Heart right ventricle (tissue), 16 donors: Measurements from ENCODE around the gene PHLPP1. TPM values are rescaled to one million over a fixed set of nuclear protein-coding genes. Genes with fewer than 3 reads are reported as not detected.

Experiments
- ATAC-seq, 8 donors: fragments of 200-7000 bp; cut with Tn5 transposase; one replicate each; pipeline ENCODE4 v1.9.1; 2020; ENCODE audit warnings: mild to moderate bottlenecking in 8 of 8, moderate library complexity in 8 of 8, moderate number of reproducible peaks in 1 of 8
- DNase-seq, 2 donors: peaks; one replicate each; pipeline ENCODE4 v3.0.0-alpha.2; 2020
- H3K27ac ChIP-seq, 10 donors: fragments of 200-600 bp; sonication (generic) in 2 of 10; one replicate each; pipeline versions ENCODE4 v1.5.0 to v1.8.0; 2020 to 2022; ENCODE audit warnings: mild to moderate bottlenecking in 3 of 10
- H3K27me3 ChIP-seq, 7 donors: fragments of 200-600 bp; one replicate each; pipeline ENCODE4 v1.8.0; 2021 to 2022; ENCODE audit warnings: mild to moderate bottlenecking in 2 of 7
- H3K36me3 ChIP-seq, 9 donors: fragments of 200-600 bp; sonication (generic) in 1 of 9; one replicate each; pipeline versions ENCODE4 v1.5.0 to v1.8.0; 2020 to 2022; ENCODE audit warnings: mild to moderate bottlenecking in 2 of 9
- H3K4me1 ChIP-seq, 9 donors: fragments of 200-600 bp; sonication (generic) in 1 of 9; one replicate each; pipeline versions ENCODE4 v1.5.0 to v1.8.0; 2020 to 2022; ENCODE audit warnings: mild to moderate bottlenecking in 4 of 9
- H3K4me3 ChIP-seq, 10 donors: fragments of 200-600 bp; sonication (generic) in 2 of 10; one replicate each; pipeline versions ENCODE4 v1.5.0 to v1.8.0; 2020 to 2022; ENCODE audit warnings: mild to moderate bottlenecking in 7 of 10, moderate library complexity in 2 of 10
- H3K9me3 ChIP-seq, 11 donors: fragments of 200-600 bp in 10 of 11; sonication (generic) in 2 of 11; one replicate each; pipeline versions ENCODE4 v1.5.0 to v1.8.0; 2013 to 2022; ENCODE audit warnings: mild to moderate bottlenecking in 2 of 11, control low read depth in 1 of 11, moderate library complexity in 1 of 11
- CTCF ChIP-seq, 9 donors: fragments of 200-600 bp; sonication (generic) in 2 of 9; IDR thresholded peaks; one replicate each; pipeline versions ENCODE4 v1.5.0 to v1.8.0; 2021 to 2022; ENCODE audit warnings: antibody characterized with exemption in 9 of 9, mild to moderate bottlenecking in 5 of 9, moderate library complexity in 1 of 9
- WGBS, 2 donors: extraction: QIAGEN DNeasy Blood & Tissue Kit; methylation state at CpG; one replicate each; pipeline ENCODE4 v1.1.7; 2013; ENCODE audit warnings: inconsistent platforms in 1 of 2; 5-methylcytosine and 5-hydroxymethylcytosine counted together
- intact Hi-C, 10 donors: fragments of 100-400 bp; cut with DNase I; formaldehyde crosslinking; loops; one replicate each; pipeline versions ENCODE4 v1.11.1 to v1.14.2; 2022
- polyA plus RNA-seq, 2 donors: library from polyadenylated mRNA; stranded (reverse); fragments of 200-250 nt; gene quantifications; one replicate each; pipeline ENCODE4 v1.2.3, GENCODE V29; 2013
- total RNA-seq, 10 donors: library from RNA; stranded (reverse); fragmentation: NEBNext Ultra II Directional in 3 of 10; extraction: Animal tissue kit (Norgen Biotek cat#: 25700) in 3 of 10; gene quantifications; one replicate each; pipeline versions ENCODE4 v1.2.1 to v1.2.4, GENCODE V29; 2021 to 2023
- donor health status: Arrhythmogenic right ventricular cardiomyopathy.
- donor health status: ischemic (EF 13 %, LVEDD 7.1; RV severe dilation, severe dysfunction).
- donor health status: healthy with polysubstance abuse.
- donor health status: DM: no; HTN: yes; CAD: no.
- donor health status: DM: no; HTN: no; CAD: no.
- donor health status: ischemic (EF 25% LVEDD 6.9; RV normal size, moderate dysfunction).
- donor health status: ischemic (EF 25% LVEDD 5.7; RV mildly dilated, moderate dysfunction).
- donor health status: healthy.
- donor health status: DM: yes; HTN: yes; CAD: no.
- donor health status: Ischemic cardiomyopathy.
- donor health status: ischemic (EF 35%, LVEDD 5.7; RV mildly dilated, moderate dysfunction).
- donor health status: nonischemic (EF 11% LVEDD 7.7; RV severe dilation, severe dysfunction).
- donor health status: DM: yes; HTN: yes; CAD: no.
- donor health status: PGD.
- donor health status: ischemic (EF 29% LVEDD 5.4; RV normal size, mild dysfunction).
- donor health status: nonischemic (EF 23%, LVEDD 6.1; RV moderate dilation, normal function).

Gene PHLPP1
- total and polyA plus RNA-seq, 12 donors, result 1.8 to 10.7 (median 8.0) TPM

DNA sequence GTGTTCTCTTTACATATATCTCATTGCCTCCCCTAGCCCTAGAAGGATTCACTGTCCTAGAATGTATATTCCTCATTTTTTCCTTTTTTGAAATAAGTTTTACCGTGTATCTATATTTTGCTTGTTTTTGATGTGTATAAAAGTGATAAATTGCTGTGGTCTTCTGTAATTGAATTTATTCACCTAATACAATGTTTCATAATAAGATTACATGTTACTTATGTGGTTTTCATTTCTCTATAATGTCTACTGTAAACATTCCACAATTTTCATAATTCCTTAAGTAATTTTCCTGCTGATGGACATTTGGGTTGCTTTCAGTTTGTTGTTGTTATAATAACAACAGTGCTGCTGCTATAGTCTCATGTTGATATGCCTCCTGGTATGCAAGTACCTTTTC, 118.2 kb downstream of the PHLPP1 start:
- Histone ChIP-seq H3K27me3 (no peaks in the 10 kb centered on the region), H3K4me1 (peaks cover 0 to 19% (median 11%) of the 10 kb centered on the region in 9 donors), H3K36me3 (peaks cover 0 to 13% (median 0%) of the 10 kb centered on the region in 9 donors), H3K27ac (no peak overlapping the region), H3K4me3 (no peak overlapping the region), H3K9me3 (no peaks in the 10 kb centered on the region)
- ATAC-seq (no peak), DNase-seq (no peak)
- intact Hi-C loops, result no loop called here
- no peak for TF ChIP-seq CTCF (IDR thresholded peaks at IDR 0.05)
- 90 to 97% methylated on average over 1 of the region's 1 CpG for WGBS, 2 donors

GRCh38 chr18:62834715-62835114, 119.4 kb downstream of the PHLPP1 start:
- no peaks in the 10 kb centered on the region for H3K27me3 ChIP-seq
- DNase-seq (no peak), ATAC-seq (no peak)
- peaks cover 0 to 13% (median 0%) of the 10 kb centered on the region in 9 donors for H3K36me3 ChIP-seq
- no peaks in the 10 kb centered on the region for H3K9me3 ChIP-seq
- H3K27ac ChIP-seq, result no peak overlapping the region
- H3K4me1 ChIP-seq, result peaks cover 0 to 17% (median 11%) of the 10 kb centered on the region in 9 donors
- no peak overlapping the region for H3K4me3 ChIP-seq
- 73 to 87% methylated on average over 4 of the region's 4 CpGs for WGBS, 2 donors
- intact Hi-C loops, result no loop called here
- TF ChIP-seq CTCF (IDR thresholded peaks at IDR 0.05), result no peak

GRCh38 chr18:62837011-62837410, 121.7 kb downstream of the PHLPP1 start:
- DNase-seq, result no peak
- Histone ChIP-seq H3K9me3 (no peaks in the 10 kb centered on the region), H3K4me3 (no peak overlapping the region), H3K27me3 (no peaks in the 10 kb centered on the region), H3K36me3 (no peaks in the 10 kb centered on the region), H3K4me1 (peaks cover 0 to 16% (median 9%) of the 10 kb centered on the region in 9 donors), H3K27ac (no peak overlapping the region)
- WGBS, 2 donors, result 96 to 98% methylated on average over 5 of the region's 5 CpGs
- ATAC-seq, result no peak
- intact Hi-C loops, result no loop called here
- no peak for TF ChIP-seq CTCF (IDR thresholded peaks at IDR 0.05)

- DNase-seq (no peak), ATAC-seq (no peak)
- Histone ChIP-seq H3K9me3 (no peaks in the 10 kb centered on the region), H3K36me3 (no peaks in the 10 kb centered on the region), H3K27me3 (no peaks in the 10 kb centered on the region), H3K27ac (no peak overlapping the region), H3K4me1 (peaks cover 0 to 7% (median 0%) of the 10 kb centered on the region in 9 donors), H3K4me3 (no peak overlapping the region)
- WGBS, 2 donors, result 94 to 97% methylated on average over 1 of the region's 1 CpG
- TF ChIP-seq CTCF (IDR thresholded peaks at IDR 0.05), result no peak
- intact Hi-C loops, result no loop called here
Measured at GRCh38 chr18:62838475-62839098, 123.2 kb downstream of the PHLPP1 start.
